HG03565 (cell line): ENCODE measurements around the gene KRT23.

ENCODE experiments used
- ATAC-seq: cut with Tn5 transposase; IDR thresholded peaks from one replicate; pipeline ENCODE4 v1.9.1; 2021; ENCODE audit warnings: mild to moderate bottlenecking, moderate library complexity; ENCODE audit not compliant: unreplicated experiment

Gene KRT23

GRCh38 chr17:40912486-40913210 is 24.8 kb downstream of the KRT23 start:
- ATAC-seq = no peak

GRCh38 chr17:40910441-40910841 is 27.0 kb downstream of the KRT23 start:
- no peak for ATAC-seq

GRCh38 chr17:40909755-40910154 is 27.7 kb downstream of the KRT23 start:
- ATAC-seq = no peak

GRCh38 chr17:40909351-40909750 is 28.1 kb downstream of the KRT23 start:
- ATAC-seq = no peak

GRCh38 chr17:40906613-40907012 is 30.8 kb downstream of the KRT23 start:
- no peak for ATAC-seq

- ATAC-seq = no peak
These were observed 32.1 kb downstream of the KRT23 start for GRCh38 chr17:40905370-40905769.

GRCh38 chr17:40903129-40903847 is 34.2 kb downstream of the KRT23 start:
- ATAC-seq = no peak

GRCh38 chr17:40902498-40902897 is 34.9 kb downstream of the KRT23 start:
- no peak for ATAC-seq

GRCh38 chr17:40901981-40902474 is 35.4 kb downstream of the KRT23 start:
- ATAC-seq = no peak

- no peak for ATAC-seq
These were observed 36.6 kb downstream of the KRT23 start for GRCh38 chr17:40900809-40901356.

GRCh38 chr17:40896916-40897455 is 40.5 kb downstream of the KRT23 start:
- no peak for ATAC-seq

- ATAC-seq = no peak
These were observed 42.2 kb downstream of the KRT23 start for GRCh38 chr17:40895106-40895730.

- no peak for ATAC-seq
These were observed 49.2 kb downstream of the KRT23 start for GRCh38 chr17:40888196-40888720.

GRCh38 chr17:40886090-40886489 is 51.4 kb downstream of the KRT23 start:
- no peak for ATAC-seq

GRCh38 chr17:40884708-40885512 is 52.5 kb downstream of the KRT23 start, which contains the start of gene KRT20:
KRT20 (minus strand) TSS chr17:40885242; CDS start chr17:40885185, 57 bp downstream.
- ATAC-seq = no peak

GRCh38 chr17:40883626-40884334 is 53.7 kb downstream of the KRT23 start:
- ATAC-seq = no peak

GRCh38 chr17:40883031-40883430 is 54.4 kb downstream of the KRT23 start:
- no peak for ATAC-seq

GRCh38 chr17:40879026-40879425 is 58.4 kb downstream of the KRT23 start:
- ATAC-seq = no peak

GRCh38 chr17:40878044-40878443 is 59.4 kb downstream of the KRT23 start:
- ATAC-seq = no peak
